ENCODE results near the gene GNG7. TPM values are rescaled to one million over a fixed set of nuclear protein-coding genes. Genes with fewer than 3 reads are reported as not detected.

The GNG7 gene
- total RNA-seq, 1 experiment from 2014 or later: 7.7 TPM

DNA sequence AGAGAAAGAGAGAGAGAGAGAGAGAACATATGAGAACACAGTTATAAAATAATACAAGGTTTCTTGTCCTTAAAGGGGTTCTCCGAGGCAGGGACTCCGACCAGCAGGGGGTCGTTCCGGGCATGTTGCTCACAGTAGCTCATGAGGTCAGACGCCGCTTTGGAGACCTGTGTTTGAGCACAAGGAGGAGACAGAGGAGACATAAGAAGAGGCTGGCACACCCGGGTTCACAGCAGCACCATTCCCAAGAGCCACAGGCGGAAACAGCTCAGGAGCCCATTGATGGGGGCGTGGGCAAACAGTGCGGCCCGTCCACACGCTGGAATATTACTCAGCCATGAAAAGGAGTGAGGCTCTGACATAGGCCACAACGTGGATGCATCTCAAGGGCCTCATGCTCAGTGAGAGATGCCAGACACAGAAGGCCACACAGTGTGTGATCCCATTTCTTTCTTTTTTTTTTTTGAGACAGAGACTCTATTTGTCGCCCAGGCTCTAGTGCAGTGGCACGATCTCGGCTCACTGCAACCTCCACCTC lies 187.4 kb downstream of the GNG7 start:
- Histone ChIP-seq H3K56ac (ENCODE audit: insufficient read length, low read depth, low read length) (no peak overlapping the region), H2BK20ac (ENCODE audit: low read depth, low read length, poor library complexity, severe bottlenecking) (no peak overlapping the region), H3K27me3 (ENCODE audit: insufficient read depth, low read length) (no peaks in the 10 kb centered on the region), H3K27ac (ENCODE audit: insufficient read length, low read depth, low read length) (no peak overlapping the region), H3K79me1 (ENCODE audit: insufficient read depth, low read depth, low read length, poor library complexity, severe bottlenecking) (no peaks in the 10 kb centered on the region), H3K18ac (ENCODE audit: insufficient read length, low read depth, low read length) (no peak overlapping the region), H2BK5ac (ENCODE audit: insufficient read length, low read length) (no peak overlapping the region), H4K8ac (replicated peaks; ENCODE audit: insufficient read length, low read depth, low read length) (no peak overlapping the region), H2AK5ac (ENCODE audit: insufficient read length, low read length) (no peak overlapping the region), H3K23ac (ENCODE audit: insufficient read length, low read depth, low read length) (no peak overlapping the region), H3K23me2 (ENCODE audit: insufficient read length, low read depth, low read length, poor library complexity, severe bottlenecking) (no peaks in the 10 kb centered on the region), H2BK15ac (ENCODE audit: low read depth, low read length) (no peak overlapping the region), H3K79me2 (ENCODE audit: insufficient read depth, low read length) (no peaks in the 10 kb centered on the region), H4K20me1 (ENCODE audit: control insufficient read depth, insufficient read depth, insufficient read length) (no peaks in the 10 kb centered on the region), H2BK120ac (ENCODE audit: low read depth, low read length, poor library complexity, severe bottlenecking) (no peak overlapping the region), H3K4me1 (ENCODE audit: insufficient read depth, low read length) (no peaks in the 10 kb centered on the region), H4K5ac (ENCODE audit: insufficient read length, low read depth, low read length) (no peak overlapping the region), H2BK12ac (ENCODE audit: insufficient read length, low read depth, low read length) (no peak overlapping the region), H3K4me2 (ENCODE audit: insufficient read depth, insufficient read length, low read length) (no peak overlapping the region), H2AFZ (ENCODE audit: low read length) (no peak overlapping the region), H3K4ac (ENCODE audit: low read depth, low read length) (no peak overlapping the region), H4K91ac (ENCODE audit: insufficient read length, low read depth, low read length) (no peak overlapping the region), H3K9ac (ENCODE audit: extremely low read depth, insufficient read length, low read length) (no peak overlapping the region), H3K14ac (ENCODE audit: insufficient read depth, low read length) (no peak overlapping the region), H3T11ph (ENCODE audit: low read length) (no peak overlapping the region), H3K9me3 (ENCODE audit: control insufficient read depth, low read depth, low read length) (no peaks in the 10 kb centered on the region)
- peaks cover 0 to 16% of the 10 kb centered on the region in 2 experiments; a peak in 3 of 4 replicates for H3K4me1 Mint-ChIP-seq
- no peaks in the 10 kb centered on the region for H3K9me3 Mint-ChIP-seq
- no peaks in the 10 kb centered on the region for H3K27me3 Mint-ChIP-seq (ENCODE audit: low read depth)
- TF ChIP-seq, protein P1, sequence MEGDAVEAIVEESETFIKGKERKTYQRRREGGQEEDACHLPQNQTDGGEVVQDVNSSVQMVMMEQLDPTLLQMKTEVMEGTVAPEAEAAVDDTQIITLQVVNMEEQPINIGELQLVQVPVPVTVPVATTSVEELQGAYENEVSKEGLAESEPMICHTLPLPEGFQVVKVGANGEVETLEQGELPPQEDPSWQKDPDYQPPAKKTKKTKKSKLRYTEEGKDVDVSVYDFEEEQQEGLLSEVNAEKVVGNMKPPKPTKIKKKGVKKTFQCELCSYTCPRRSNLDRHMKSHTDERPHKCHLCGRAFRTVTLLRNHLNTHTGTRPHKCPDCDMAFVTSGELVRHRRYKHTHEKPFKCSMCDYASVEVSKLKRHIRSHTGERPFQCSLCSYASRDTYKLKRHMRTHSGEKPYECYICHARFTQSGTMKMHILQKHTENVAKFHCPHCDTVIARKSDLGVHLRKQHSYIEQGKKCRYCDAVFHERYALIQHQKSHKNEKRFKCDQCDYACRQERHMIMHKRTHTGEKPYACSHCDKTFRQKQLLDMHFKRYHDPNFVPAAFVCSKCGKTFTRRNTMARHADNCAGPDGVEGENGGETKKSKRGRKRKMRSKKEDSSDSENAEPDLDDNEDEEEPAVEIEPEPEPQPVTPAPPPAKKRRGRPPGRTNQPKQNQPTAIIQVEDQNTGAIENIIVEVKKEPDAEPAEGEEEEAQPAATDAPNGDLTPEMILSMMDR (conservative IDR thresholded peaks at IDR 0.05): no peak
- no peak overlapping the region for H3K27ac Mint-ChIP-seq
- no peak for DNase-seq
- no peak overlapping the region for H3K4me3 Mint-ChIP-seq
- no CpG with 5 or more reads among the region's 16 CpGs for WGBS (ENCODE audit: extremely low coverage, insufficient read length, low lambda C conversion rate)
- peaks cover 0 to 4% (median 0%) of the 10 kb centered on the region in 3 experiments; a peak in 1 of 7 replicates for H3K36me3 Mint-ChIP-seq (ENCODE audit: insufficient read depth in 1 of 3, low read depth in 3 of 3)
